GM18526 (cell line): ENCODE measurements around the gene HDLBP.

Experiments
- POLR2A ChIP-seq: IDR thresholded peaks from 3 replicates; pipeline ENCODE4 v1.6.1; 2011; ENCODE audit not compliant: insufficient read length; ENCODE audit errors: extremely low read depth

HDLBP gene

DNA sequence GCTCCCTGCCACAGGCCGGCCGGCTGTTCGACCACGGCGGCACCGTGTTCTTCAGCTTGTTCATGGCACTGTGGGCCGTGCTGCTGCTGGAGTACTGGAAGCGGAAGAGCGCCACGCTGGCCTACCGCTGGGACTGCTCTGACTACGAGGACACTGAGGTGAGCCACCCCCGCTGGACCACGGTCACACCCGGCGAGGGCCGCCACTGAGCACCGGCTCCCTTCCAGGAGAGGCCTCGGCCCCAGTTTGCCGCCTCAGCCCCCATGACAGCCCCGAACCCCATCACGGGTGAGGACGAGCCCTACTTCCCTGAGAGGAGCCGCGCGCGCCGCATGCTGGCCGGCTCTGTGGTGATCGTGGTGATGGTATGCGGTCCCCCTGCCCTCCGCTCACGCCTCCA lies 106.2 kb downstream of the HDLBP start:
- TF ChIP-seq POLR2A, result no peak

DNA sequence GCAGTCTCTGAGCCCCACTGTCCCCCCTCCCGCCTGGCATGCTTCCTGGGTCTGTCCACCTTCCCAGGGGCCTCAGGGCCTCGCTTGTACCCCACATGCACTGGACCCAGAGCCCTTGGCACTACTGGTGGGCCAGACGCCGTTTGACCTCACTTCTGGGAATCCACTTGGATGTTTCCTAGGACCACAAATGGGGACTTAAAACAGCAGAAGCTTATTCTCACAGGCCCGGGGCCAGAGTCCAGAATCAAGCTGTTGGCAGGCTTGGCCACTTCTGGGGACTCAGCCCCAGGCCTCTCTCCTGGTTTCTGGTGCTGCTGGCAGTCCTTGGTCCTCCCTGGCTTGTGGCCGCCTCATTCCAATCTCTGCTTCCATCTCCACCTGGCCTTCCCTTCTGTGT lies 107.4 kb downstream of the HDLBP start:
- no peak for TF ChIP-seq POLR2A

GRCh38 chr2:241207641-241208040 lies 107.8 kb downstream of the HDLBP start:
- TF ChIP-seq POLR2A, result no peak

GRCh38 chr2:241207151-241207550 lies 108.3 kb downstream of the HDLBP start:
- no peak for TF ChIP-seq POLR2A

DNA sequence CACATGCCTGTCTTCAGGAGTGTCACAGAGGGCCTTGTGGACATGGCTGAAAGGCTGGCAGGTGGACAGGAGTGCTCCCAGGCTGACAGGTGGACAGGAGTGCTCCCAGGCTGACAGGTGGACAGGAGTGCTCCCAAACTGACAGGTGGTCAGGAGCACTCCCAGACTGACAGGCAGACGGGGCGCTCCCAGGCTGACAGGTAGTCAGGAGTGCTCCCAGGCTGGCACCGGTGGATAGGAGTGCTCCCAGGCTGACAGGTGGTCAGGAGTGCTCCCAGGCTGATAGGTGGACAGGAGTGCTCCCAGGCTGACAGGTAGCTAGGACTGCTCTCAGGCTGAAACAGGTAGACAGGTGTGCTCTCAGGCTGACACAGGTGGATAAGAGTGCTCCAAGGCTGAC lies 110.4 kb downstream of the HDLBP start:
- no peak for TF ChIP-seq POLR2A

DNA sequence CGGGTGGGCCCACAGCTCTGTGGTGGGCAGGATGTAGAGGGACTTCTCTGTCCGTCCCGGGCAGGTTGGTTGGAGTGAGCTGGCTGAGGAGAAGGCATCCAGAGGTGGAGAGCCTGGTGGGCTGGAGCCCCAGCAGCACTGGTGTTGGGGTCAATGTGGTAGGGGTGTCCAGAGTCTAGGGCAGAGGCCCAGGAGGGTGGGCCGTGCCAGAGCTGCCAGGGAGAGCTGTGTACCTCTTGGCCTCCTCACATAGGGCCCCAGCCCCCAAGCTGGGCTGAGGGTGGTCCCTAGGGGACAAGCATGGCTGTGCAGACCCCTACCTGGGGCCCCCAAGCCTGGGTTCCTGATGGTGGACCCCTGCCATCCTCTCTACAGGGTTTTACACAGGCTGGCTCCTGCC lies 111.0 kb downstream of the HDLBP start:
- TF ChIP-seq POLR2A, result no peak

DNA sequence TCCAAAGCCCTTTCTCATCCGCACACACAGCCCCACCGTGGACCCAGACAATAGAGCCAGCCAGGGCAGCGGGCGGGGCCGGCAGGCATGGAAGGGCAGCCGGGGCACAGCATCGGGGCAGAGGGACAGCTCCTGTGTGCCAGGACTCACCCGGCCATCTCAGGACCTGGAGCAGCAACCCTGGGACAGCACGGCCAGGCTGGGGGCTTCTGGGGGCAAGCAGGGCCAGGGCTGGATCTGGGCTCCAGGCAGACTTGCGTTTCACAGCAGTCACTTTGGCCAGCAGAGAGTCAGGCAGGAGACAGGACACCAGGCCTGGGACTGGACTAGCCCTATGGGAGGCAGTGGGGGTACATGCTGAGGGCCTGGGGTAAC lies 111.5 kb downstream of the HDLBP start:
- no peak for TF ChIP-seq POLR2A

- no peak for TF ChIP-seq POLR2A
These were observed 112.1 kb downstream of the HDLBP start for GRCh38 chr2:241203218-241204009.

GRCh38 chr2:241202681-241203080 lies 112.8 kb downstream of the HDLBP start:
- TF ChIP-seq POLR2A, result no peak

DNA sequence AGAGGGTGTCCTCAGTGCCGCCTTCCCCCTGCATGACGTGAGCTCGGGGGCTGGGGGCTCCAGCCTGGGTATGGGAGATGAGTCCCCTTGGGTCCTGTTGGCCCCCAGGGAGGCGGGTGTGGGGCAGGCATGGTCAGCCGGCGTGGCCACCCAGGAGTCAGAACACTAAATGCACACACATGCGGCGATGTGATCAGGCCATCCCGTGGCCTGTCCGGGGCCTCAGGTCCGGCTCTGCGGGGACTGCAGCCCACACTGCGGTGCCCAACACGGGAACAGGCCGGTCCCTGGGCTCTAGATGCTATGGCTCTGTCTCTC lies 113.2 kb downstream of the HDLBP start:
- TF ChIP-seq POLR2A, result no peak

GRCh38 chr2:241201445-241202267 lies 113.8 kb downstream of the HDLBP start:
- TF ChIP-seq POLR2A, result no peak

DNA sequence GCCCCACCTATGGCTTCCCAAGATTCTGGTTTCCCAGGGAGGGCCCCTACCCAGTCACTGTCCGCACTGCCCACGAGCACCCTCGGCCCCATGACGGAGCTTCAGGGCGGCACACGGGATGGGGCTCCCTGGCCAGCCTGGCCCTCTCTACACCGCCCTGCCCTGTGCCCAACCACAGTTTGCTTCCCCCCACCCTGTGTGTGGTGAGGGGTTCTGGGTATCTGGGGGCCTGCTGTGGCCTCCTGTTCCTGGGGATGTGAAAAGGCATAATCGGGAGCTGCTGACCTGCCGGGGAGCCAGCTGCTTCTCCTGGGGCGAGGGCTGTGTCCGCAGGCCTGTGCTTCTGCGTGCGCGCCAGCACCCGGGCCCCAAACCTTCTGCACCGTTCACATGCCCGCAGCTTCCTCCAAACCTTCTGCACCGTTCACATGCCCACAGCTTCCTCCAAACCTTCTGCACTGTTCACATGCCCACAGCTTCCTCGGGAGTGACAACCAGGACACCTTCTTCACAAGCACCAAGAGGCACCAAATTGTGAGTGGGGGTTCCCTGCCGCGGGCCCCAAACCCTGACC lies 114.6 kb downstream of the HDLBP start:
- TF ChIP-seq POLR2A, result no peak

- TF ChIP-seq POLR2A, result no peak
These were observed 115.3 kb downstream of the HDLBP start for GRCh38 chr2:241199897-241200821.

GRCh38 chr2:241199286-241199685 lies 116.2 kb downstream of the HDLBP start:
- TF ChIP-seq POLR2A, result no peak

DNA sequence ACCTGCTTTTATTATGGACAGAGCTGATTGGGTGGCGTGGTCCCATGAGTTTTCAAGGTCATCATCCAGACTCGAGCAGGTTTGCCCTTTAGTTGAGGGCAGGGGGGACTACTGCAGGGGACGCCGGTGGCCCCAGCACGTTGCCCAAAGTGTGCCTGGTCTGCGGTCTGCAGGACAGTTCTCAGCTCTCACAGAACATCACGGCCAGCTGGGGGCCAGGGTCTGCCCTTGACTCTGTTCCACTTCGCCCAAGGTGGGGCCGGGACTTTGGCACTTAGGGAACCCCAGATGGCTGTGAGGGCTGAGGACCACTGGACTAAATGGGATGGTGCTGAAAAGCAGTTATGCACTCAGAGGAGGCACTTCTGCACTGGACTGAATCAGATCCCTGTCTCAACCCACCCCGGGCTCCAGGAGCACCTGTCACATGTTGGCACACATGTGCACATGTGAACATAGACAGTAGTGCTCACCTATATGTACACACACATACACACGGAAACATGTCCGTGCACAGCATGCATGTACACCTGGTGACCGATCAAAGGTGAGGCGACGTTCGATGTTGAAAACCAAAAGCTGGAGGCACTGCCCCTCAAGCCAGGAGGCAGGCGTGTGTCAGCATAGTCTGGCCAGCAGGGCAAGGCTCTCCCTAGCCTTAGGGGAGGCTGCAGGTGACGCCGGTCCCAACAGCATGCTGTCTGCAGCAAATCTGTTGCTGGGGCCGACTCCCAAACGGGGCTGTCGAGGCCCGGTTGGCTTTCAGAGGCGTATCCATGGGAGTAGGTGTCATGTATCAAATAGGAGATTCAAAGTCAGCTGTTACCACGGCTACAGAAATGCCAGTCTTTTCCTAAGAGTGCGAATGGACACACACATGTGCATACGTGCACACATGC lies 116.8 kb downstream of the HDLBP start:
- TF ChIP-seq POLR2A, result no peak

DNA sequence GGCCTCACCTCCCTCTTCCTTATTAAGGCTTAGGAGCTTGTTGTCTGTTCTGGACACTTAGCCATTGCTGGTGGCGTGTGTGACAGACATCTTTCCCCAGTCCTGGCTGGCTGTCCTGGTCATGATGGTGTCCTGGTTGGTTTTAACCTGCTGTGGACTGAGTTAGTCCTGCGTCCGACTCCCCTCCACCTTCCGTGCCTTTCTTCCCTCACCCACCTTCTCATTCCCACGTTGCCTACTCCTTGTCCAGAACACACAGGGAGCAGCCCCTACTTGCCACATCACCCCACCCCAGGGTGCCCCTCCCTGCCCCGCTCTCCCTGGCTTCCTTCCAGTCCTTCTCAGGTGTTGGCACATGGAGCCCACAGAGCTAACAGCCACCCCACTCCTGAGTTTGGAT lies 117.5 kb downstream of the HDLBP start:
- no peak for TF ChIP-seq POLR2A
